ENCODE results near the gene ART1.

ART1 gene

GRCh38 chr11:3662856-3663255 lies 17.9 kb downstream of the ART1 start:
- Histone ChIP-seq H3K9me3 (ENCODE audit: severe bottlenecking) (no peaks in the 10 kb centered on the region), H3K4me3 (ENCODE audit: severe bottlenecking) (no peak overlapping the region), H3K27ac (ENCODE audit: poor library complexity, severe bottlenecking) (no peak overlapping the region), H3K27me3 (ENCODE audit: insufficient read depth, poor library complexity, severe bottlenecking) (no peaks in the 10 kb centered on the region), H3K4me1 (ENCODE audit: insufficient read depth, poor library complexity, severe bottlenecking) (no peaks in the 10 kb centered on the region), H3K36me3 (ENCODE audit: low read depth) (no peaks in the 10 kb centered on the region)
- TF ChIP-seq CTCF (IDR thresholded peaks at IDR 0.05; ENCODE audit: poor library complexity, severe bottlenecking), result no peak
- no peak for ATAC-seq (ENCODE audit: low read depth)
- no peak for DNase-seq (ENCODE audit: low spot score)

GRCh38 chr11:3664032-3664630 lies 19.2 kb downstream of the ART1 start:
- no peaks in the 10 kb centered on the region for H3K4me1 ChIP-seq (ENCODE audit: insufficient read depth, poor library complexity, severe bottlenecking)
- no peaks in the 10 kb centered on the region for H3K36me3 ChIP-seq (ENCODE audit: low read depth)
- H3K4me3 ChIP-seq (ENCODE audit: severe bottlenecking), result no peak overlapping the region
- DNase-seq (ENCODE audit: low spot score) (no peak), ATAC-seq (ENCODE audit: low read depth) (no peak)
- TF ChIP-seq CTCF (IDR thresholded peaks at IDR 0.05; ENCODE audit: poor library complexity, severe bottlenecking), result no peak
- no peak overlapping the region for H3K27ac ChIP-seq (ENCODE audit: poor library complexity, severe bottlenecking)
- no peaks in the 10 kb centered on the region for H3K9me3 ChIP-seq (ENCODE audit: severe bottlenecking)
- H3K27me3 ChIP-seq (ENCODE audit: insufficient read depth, poor library complexity, severe bottlenecking), result no peaks in the 10 kb centered on the region

GRCh38 chr11:3665336-3666022 lies 20.6 kb downstream of the ART1 start:
- DNase-seq (ENCODE audit: low spot score), result no peak
- H3K4me3 ChIP-seq (ENCODE audit: severe bottlenecking), result no peak overlapping the region
- H3K9me3 ChIP-seq (ENCODE audit: severe bottlenecking), result no peaks in the 10 kb centered on the region
- no peak overlapping the region for H3K27ac ChIP-seq (ENCODE audit: poor library complexity, severe bottlenecking)
- no peaks in the 10 kb centered on the region for H3K36me3 ChIP-seq (ENCODE audit: low read depth)
- H3K27me3 ChIP-seq (ENCODE audit: insufficient read depth, poor library complexity, severe bottlenecking), result no peaks in the 10 kb centered on the region
- ATAC-seq (ENCODE audit: low read depth), result no peak
- TF ChIP-seq CTCF (IDR thresholded peaks at IDR 0.05; ENCODE audit: poor library complexity, severe bottlenecking), result no peak
- no peaks in the 10 kb centered on the region for H3K4me1 ChIP-seq (ENCODE audit: insufficient read depth, poor library complexity, severe bottlenecking)

GRCh38 chr11:3666023-3666530 lies 21.1 kb downstream of the ART1 start:
- Histone ChIP-seq H3K4me1 (ENCODE audit: insufficient read depth, poor library complexity, severe bottlenecking) (no peaks in the 10 kb centered on the region), H3K36me3 (ENCODE audit: low read depth) (no peaks in the 10 kb centered on the region), H3K27ac (ENCODE audit: poor library complexity, severe bottlenecking) (no peak overlapping the region), H3K9me3 (ENCODE audit: severe bottlenecking) (no peaks in the 10 kb centered on the region), H3K27me3 (ENCODE audit: insufficient read depth, poor library complexity, severe bottlenecking) (no peaks in the 10 kb centered on the region), H3K4me3 (ENCODE audit: severe bottlenecking) (no peak overlapping the region)
- TF ChIP-seq CTCF (IDR thresholded peaks at IDR 0.05; ENCODE audit: poor library complexity, severe bottlenecking), result no peak
- ATAC-seq (ENCODE audit: low read depth) (no peak), DNase-seq (ENCODE audit: low spot score) (no peak)

All from RWPE2 (cell line).